Measurements from ENCODE around the gene TANGO6. TPM values are rescaled to one million over a fixed set of nuclear protein-coding genes. Genes with fewer than 3 reads are reported as not detected.

TANGO6 gene
- total RNA-seq, 4 donors from 2014 or later: 18.4 to 36.0 (median 23.3) TPM

DNA sequence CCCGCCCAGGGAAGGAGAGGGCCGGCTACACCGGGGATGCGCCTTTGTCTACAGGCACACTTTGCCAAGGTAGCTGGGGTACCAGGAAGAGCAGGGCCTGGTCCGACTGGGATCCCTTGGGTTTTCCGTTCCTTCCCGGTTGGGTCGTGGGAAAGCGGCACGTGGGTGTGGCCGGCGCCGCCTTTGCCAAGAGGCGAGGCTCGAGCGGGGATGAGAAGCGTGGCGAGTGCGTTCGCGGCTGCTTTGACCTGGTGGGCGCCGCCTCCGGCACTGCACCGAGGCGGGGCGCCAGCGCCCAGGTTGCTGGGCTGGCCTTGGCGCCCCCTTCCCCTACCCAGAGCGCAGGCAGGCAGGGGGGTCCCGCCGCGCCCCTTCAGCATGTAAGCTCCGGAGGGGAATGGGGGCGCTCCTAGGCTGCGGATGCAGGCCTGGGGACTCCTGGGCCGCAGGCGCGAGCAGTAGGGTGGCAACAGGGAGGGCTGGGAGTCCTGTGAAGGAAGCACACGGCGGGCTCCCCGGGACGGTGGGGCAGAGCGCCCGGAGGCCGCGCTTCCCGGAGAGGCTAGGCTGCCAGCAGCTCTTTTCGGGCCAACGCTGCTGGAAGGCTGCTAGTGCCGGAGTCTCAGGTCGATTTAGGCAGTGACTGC lies 264.1 kb downstream of the TANGO6 start:
- Histone ChIP-seq H3K36me3 (peaks cover 0 to 35% (median 6%) of the 10 kb centered on the region in 3 donors), H3K4me3 (peak overlapping the region; percentile 2 to 57 (median 20)), H3K4me1 (peaks cover 0 to 34% (median 23%) of the 10 kb centered on the region in 4 donors), H3K9me3 (no peaks in the 10 kb centered on the region), H3K27me3 (peaks cover 0 to 27% of the 10 kb centered on the region in 2 donors), H3K27ac (no peak overlapping the region)
- DNase-seq (ENCODE audit: low spot score in 2 of 2): no peak
- TF ChIP-seq, protein P1, sequence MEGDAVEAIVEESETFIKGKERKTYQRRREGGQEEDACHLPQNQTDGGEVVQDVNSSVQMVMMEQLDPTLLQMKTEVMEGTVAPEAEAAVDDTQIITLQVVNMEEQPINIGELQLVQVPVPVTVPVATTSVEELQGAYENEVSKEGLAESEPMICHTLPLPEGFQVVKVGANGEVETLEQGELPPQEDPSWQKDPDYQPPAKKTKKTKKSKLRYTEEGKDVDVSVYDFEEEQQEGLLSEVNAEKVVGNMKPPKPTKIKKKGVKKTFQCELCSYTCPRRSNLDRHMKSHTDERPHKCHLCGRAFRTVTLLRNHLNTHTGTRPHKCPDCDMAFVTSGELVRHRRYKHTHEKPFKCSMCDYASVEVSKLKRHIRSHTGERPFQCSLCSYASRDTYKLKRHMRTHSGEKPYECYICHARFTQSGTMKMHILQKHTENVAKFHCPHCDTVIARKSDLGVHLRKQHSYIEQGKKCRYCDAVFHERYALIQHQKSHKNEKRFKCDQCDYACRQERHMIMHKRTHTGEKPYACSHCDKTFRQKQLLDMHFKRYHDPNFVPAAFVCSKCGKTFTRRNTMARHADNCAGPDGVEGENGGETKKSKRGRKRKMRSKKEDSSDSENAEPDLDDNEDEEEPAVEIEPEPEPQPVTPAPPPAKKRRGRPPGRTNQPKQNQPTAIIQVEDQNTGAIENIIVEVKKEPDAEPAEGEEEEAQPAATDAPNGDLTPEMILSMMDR (IDR thresholded peaks at IDR 0.05): no peak
- TF ChIP-seq EP300 (IDR thresholded peaks at IDR 0.05): no peak
- no peak for TF ChIP-seq POLR2A (IDR thresholded peaks at IDR 0.05)
- WGBS, 2 donors: 4 to 9% methylated on average over 26 to 38 of the region's 52 CpGs

DNA sequence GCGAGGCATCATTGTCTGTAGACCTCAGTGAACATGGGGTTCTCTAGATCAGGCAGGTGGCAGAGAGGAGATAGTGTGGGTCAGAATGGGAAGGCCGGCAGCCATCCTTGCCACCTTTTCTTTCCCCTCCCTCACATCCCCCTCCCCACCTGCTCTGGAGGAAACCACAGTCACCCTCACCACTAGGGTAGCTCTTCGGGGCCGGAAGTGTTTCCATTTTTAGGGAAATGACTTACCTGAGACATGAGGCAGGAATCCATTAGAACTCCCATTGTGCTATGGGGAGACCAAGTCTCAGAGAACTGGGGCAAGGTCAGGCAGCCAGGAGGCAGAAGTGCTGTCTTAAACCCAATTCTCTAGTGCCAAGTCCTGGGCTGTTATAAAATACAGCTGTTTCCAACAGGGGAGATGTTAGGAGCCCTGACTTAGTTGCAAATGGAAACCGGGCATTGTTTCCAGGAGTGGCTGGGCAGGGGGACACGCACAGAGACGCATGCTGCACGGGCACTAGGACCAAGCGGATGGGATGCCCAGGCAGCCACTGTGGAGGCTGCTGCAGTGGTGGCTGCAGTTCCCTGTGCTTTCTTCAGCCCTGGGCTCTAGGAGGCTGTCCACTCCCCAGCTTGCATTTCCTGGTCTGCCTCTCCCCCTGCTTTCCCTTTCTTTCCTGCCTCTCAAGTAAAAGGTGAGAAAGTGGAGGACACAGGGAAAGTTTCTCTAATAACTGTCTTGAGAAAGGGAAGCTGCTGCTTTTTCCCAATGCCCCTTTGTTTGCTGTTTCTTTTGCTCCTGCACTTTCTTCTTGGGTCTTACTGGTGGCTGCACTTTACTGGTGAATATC lies 265.0 kb downstream of the TANGO6 start:
- Histone ChIP-seq H3K9me3 (no peaks in the 10 kb centered on the region), H3K27me3 (peaks cover 0 to 27% of the 10 kb centered on the region in 2 donors), H3K4me1 (peaks cover 0 to 34% (median 23%) of the 10 kb centered on the region in 4 donors), H3K27ac (no peak overlapping the region), H3K4me3 (no peak overlapping the region), H3K36me3 (peaks cover 0 to 42% (median 6%) of the 10 kb centered on the region in 3 donors)
- DNase-seq (ENCODE audit: low spot score in 2 of 2): no peak
- 59 to 63% methylated on average over 9 of the region's 9 CpGs for WGBS, 2 donors
- TF ChIP-seq POLR2A (IDR thresholded peaks at IDR 0.05): no peak

DNA sequence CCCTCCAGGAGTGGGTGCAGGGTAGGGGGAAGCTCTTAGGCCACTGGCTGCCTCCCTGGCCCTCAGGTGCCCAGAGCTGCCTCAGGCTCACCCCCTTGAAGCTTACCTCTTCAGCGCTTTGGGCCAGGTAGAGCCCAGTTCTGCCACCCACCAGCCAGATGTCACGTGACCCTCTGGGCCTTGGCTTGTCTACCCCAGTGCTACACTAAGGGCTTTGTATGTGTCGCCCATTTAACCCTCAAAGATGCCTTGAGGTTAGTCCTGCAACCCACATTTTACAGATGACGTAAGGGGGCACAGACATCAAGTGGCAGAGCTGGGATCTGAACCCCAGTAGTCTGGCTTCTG lies 265.5 kb downstream of the TANGO6 start:
- TF ChIP-seq, protein P1 (IDR thresholded peaks at IDR 0.05): no peak
- TF ChIP-seq POLR2A (IDR thresholded peaks at IDR 0.05): no peak
- no peak for TF ChIP-seq EP300 (IDR thresholded peaks at IDR 0.05)
- no peak overlapping the region for H3K4me3 ChIP-seq

DNA sequence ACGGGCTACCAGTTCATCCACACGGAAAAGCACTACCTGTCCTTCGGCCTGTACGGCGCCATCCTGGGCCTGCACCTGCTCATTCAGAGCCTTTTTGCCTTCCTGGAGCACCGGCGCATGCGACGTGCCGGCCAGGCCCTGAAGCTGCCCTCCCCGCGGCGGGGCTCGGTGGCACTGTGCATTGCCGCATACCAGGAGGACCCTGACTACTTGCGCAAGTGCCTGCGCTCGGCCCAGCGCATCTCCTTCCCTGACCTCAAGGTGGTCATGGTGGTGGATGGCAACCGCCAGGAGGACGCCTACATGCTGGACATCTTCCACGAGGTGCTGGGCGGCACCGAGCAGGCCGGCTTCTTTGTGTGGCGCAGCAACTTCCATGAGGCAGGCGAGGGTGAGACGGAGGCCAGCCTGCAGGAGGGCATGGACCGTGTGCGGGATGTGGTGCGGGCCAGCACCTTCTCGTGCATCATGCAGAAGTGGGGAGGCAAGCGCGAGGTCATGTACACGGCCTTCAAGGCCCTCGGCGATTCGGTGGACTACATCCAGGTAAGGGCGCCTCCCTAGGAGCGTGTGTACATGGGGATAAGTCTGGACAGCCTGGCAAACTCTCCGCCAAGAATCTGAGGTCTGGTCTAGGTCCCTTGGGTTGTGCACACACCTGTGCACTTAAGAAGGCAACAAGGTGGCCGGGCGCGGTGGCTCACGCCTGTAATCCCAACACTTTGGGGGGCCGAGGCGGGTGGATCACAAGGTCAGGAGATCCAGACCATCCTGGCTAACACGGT lies 266.3 kb downstream of the TANGO6 start:
- TF ChIP-seq EP300 (IDR thresholded peaks at IDR 0.05): no peak
- TF ChIP-seq, protein P1 (IDR thresholded peaks at IDR 0.05): no peak
- TF ChIP-seq POLR2A (IDR thresholded peaks at IDR 0.05): no peak
- Histone ChIP-seq H3K36me3 (peaks cover 0 to 56% (median 6%) of the 10 kb centered on the region in 3 donors), H3K4me1 (peaks cover 0 to 34% (median 23%) of the 10 kb centered on the region in 4 donors), H3K9me3 (no peaks in the 10 kb centered on the region), H3K27ac (no peak overlapping the region), H3K27me3 (peaks cover 0 to 27% of the 10 kb centered on the region in 2 donors), H3K4me3 (no peak overlapping the region)
- 94% methylated on average over 28 to 45 of the region's 48 CpGs for WGBS, 2 donors
- no peak for DNase-seq (ENCODE audit: low spot score in 2 of 2)

More for the DNA sequence above, 265.5 kb downstream of the TANGO6 start:
- 78 to 94% methylated on average over 4 of the region's 4 CpGs for WGBS, 2 donors
- Histone ChIP-seq H3K4me1 (peaks cover 0 to 34% (median 23%) of the 10 kb centered on the region in 4 donors), H3K27me3 (peaks cover 0 to 27% of the 10 kb centered on the region in 2 donors), H3K36me3 (peaks cover 0 to 48% (median 6%) of the 10 kb centered on the region in 3 donors), H3K9me3 (no peaks in the 10 kb centered on the region), H3K27ac (no peak overlapping the region)
- no peak for DNase-seq (ENCODE audit: low spot score in 2 of 2)

DNA sequence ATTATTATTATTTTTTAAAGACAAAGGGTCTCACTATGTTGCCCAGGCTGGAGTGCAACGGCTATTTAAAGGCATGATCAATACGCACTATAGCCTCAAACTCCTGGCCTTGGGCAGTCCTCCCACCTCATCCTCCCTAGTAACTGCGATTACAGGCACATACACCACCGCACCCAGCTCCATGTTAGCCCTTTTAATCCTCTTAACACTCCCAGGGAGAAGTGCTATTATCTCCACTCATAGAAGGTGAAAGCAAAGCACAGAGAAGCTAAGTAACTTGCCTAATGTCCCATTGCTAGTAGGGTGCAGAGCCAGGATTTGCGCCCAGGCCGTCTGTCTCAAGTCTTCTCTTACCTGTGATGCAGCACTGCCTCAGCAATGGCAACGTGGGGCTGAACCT lies 267.1 kb downstream of the TANGO6 start:
- H3K27ac ChIP-seq: no peak overlapping the region
- peaks cover 0 to 24% of the 10 kb centered on the region in 2 donors for H3K27me3 ChIP-seq
- H3K4me1 ChIP-seq: peaks cover 0 to 30% (median 22%) of the 10 kb centered on the region in 4 donors
- TF ChIP-seq, protein P1 (IDR thresholded peaks at IDR 0.05): no peak
- TF ChIP-seq POLR2A (IDR thresholded peaks at IDR 0.05) (no peak), EP300 (IDR thresholded peaks at IDR 0.05) (no peak)
- DNase-seq (ENCODE audit: low spot score in 2 of 2): no peak
- no peaks in the 10 kb centered on the region for H3K9me3 ChIP-seq
- no peak overlapping the region for H3K4me3 ChIP-seq
- H3K36me3 ChIP-seq: peaks cover 0 to 63% (median 6%) of the 10 kb centered on the region in 3 donors
- 88 to 91% methylated on average over 7 of the region's 7 CpGs for WGBS, 2 donors

Measured in tibial nerve (tissue), 4 donors.